HUES64 (cell line): ENCODE data around the gene ARHGAP25.

Source experiments
- H3K27ac ChIP-seq: 2 replicates; pipeline ENCODE4 v1.7.0; 2013; ENCODE audit warnings: low read depth, low read length, inconsistent platforms
- H3K27me3 ChIP-seq: 2 replicates; pipeline ENCODE4 v1.6.1; 2013; ENCODE audit warnings: mild to moderate bottlenecking, low read length; ENCODE audit not compliant: insufficient read depth
- H3K36me3 ChIP-seq: 2 replicates; pipeline ENCODE4 v1.6.1; 2013; ENCODE audit warnings: mild to moderate bottlenecking, low read length; ENCODE audit not compliant: insufficient read depth
- H3K4me1 ChIP-seq: 2 replicates; pipeline ENCODE4 v1.6.1; 2013; ENCODE audit warnings: mild to moderate bottlenecking, low read length, moderate library complexity; ENCODE audit not compliant: insufficient read depth
- H3K4me3 ChIP-seq: 2 replicates; pipeline ENCODE4 v1.5.1; 2013; ENCODE audit warnings: mild to moderate bottlenecking, low read length, moderate library complexity
- H3K9ac ChIP-seq: 2 replicates; pipeline ENCODE4 v1.6.1; 2013; ENCODE audit warnings: mild to moderate bottlenecking, low read depth, low read length
- H3K9me3 ChIP-seq: 2 replicates; pipeline ENCODE4 v1.6.1; 2013; ENCODE audit warnings: low read depth, low read length; ENCODE audit not compliant: insufficient read depth
- WGBS: fragments of 150-250, 120-280 bp; methylation state at CpG from one replicate; pipeline ENCODE4 v1.1.7; 2013; ENCODE audit warnings: missing lambda C conversion rate; 5-methylcytosine and 5-hydroxymethylcytosine counted together

ARHGAP25 gene

GRCh38 chr2:68757081-68757480 is 22.5 kb downstream of the ARHGAP25 start:
- no peaks in the 10 kb centered on the region for H3K27me3 ChIP-seq
- WGBS: 86% methylated on average over 1 of the region's 2 CpGs

GRCh38 chr2:68762100-68762499 is 27.5 kb downstream of the ARHGAP25 start:
- peaks cover 19% of the 10 kb centered on the region for H3K4me1 ChIP-seq
- no peaks in the 10 kb centered on the region for H3K27me3 ChIP-seq
- 90% methylated on average over 2 of the region's 2 CpGs for WGBS
- H3K27ac ChIP-seq: no peak overlapping the region
- no peak overlapping the region for H3K4me3 ChIP-seq
- H3K9me3 ChIP-seq: no peaks in the 10 kb centered on the region; the same call in 1 of the 2 replicates
- no peaks in the 10 kb centered on the region for H3K36me3 ChIP-seq
- H3K9ac ChIP-seq: no peak overlapping the region

More at GRCh38 chr2:68757081-68757480, 22.5 kb downstream of the ARHGAP25 start:
- no peak overlapping the region for H3K4me3 ChIP-seq
- peaks cover 10% of the 10 kb centered on the region for H3K4me1 ChIP-seq
- H3K9ac ChIP-seq: no peak overlapping the region
- no peaks in the 10 kb centered on the region for H3K36me3 ChIP-seq
- no peaks in the 10 kb centered on the region; the same call in 1 of the 2 replicates for H3K9me3 ChIP-seq
- H3K27ac ChIP-seq: no peak overlapping the region

- Histone ChIP-seq H3K9ac (no peak overlapping the region), H3K27me3 (no peaks in the 10 kb centered on the region), H3K9me3 (no peaks in the 10 kb centered on the region), H3K27ac (no peak overlapping the region), H3K4me1 (peaks cover 19% of the 10 kb centered on the region), H3K36me3 (no peaks in the 10 kb centered on the region), H3K4me3 (no peak overlapping the region)
Measured at GRCh38 chr2:68762665-68763064, 28.1 kb downstream of the ARHGAP25 start.

- Histone ChIP-seq H3K4me3 (no peak overlapping the region), H3K36me3 (no peaks in the 10 kb centered on the region), H3K9me3 (no peaks in the 10 kb centered on the region), H3K9ac (no peak overlapping the region), H3K4me1 (peaks cover 19% of the 10 kb centered on the region), H3K27me3 (no peaks in the 10 kb centered on the region), H3K27ac (no peak overlapping the region; the same call in 1 of the 2 replicates)
- WGBS: 77% methylated on average over 6 of the region's 6 CpGs
Measured at GRCh38 chr2:68764041-68764805, 29.6 kb downstream of the ARHGAP25 start.

- no peak overlapping the region for H3K4me3 ChIP-seq
- no peaks in the 10 kb centered on the region for H3K9me3 ChIP-seq
- 86% methylated on average over 5 of the region's 5 CpGs for WGBS
- no peak overlapping the region for H3K9ac ChIP-seq
- no peaks in the 10 kb centered on the region for H3K27me3 ChIP-seq
- H3K36me3 ChIP-seq: no peaks in the 10 kb centered on the region
- peaks cover 25% of the 10 kb centered on the region for H3K4me1 ChIP-seq
- no peak overlapping the region for H3K27ac ChIP-seq
Measured at GRCh38 chr2:68764806-68765311, 30.2 kb downstream of the ARHGAP25 start.

GRCh38 chr2:68765739-68766375 is 31.2 kb downstream of the ARHGAP25 start:
- H3K9ac ChIP-seq: no peak overlapping the region
- 83% methylated on average over 4 of the region's 4 CpGs for WGBS
- H3K27ac ChIP-seq: no peak overlapping the region
- H3K9me3 ChIP-seq: no peaks in the 10 kb centered on the region
- no peaks in the 10 kb centered on the region for H3K36me3 ChIP-seq
- H3K27me3 ChIP-seq: no peaks in the 10 kb centered on the region
- no peak overlapping the region for H3K4me3 ChIP-seq
- peaks cover 25% of the 10 kb centered on the region for H3K4me1 ChIP-seq

GRCh38 chr2:68766376-68766845 is 31.8 kb downstream of the ARHGAP25 start:
- no peaks in the 10 kb centered on the region for H3K9me3 ChIP-seq
- H3K4me1 ChIP-seq: peaks cover 25% of the 10 kb centered on the region
- H3K27ac ChIP-seq: no peak overlapping the region
- H3K27me3 ChIP-seq: no peaks in the 10 kb centered on the region
- no peak overlapping the region for H3K9ac ChIP-seq
- 77% methylated on average over 5 of the region's 5 CpGs for WGBS
- no peak overlapping the region for H3K4me3 ChIP-seq
- H3K36me3 ChIP-seq: no peaks in the 10 kb centered on the region

GRCh38 chr2:68767031-68767961 is 32.7 kb downstream of the ARHGAP25 start:
- Histone ChIP-seq H3K27ac (no peak overlapping the region), H3K36me3 (no peaks in the 10 kb centered on the region), H3K4me3 (no peak overlapping the region), H3K9ac (no peak overlapping the region), H3K4me1 (peaks cover 25% of the 10 kb centered on the region), H3K9me3 (no peaks in the 10 kb centered on the region), H3K27me3 (no peaks in the 10 kb centered on the region)
- 91% methylated on average over 19 of the region's 19 CpGs for WGBS

- no peaks in the 10 kb centered on the region for H3K36me3 ChIP-seq
- H3K27ac ChIP-seq: no peak overlapping the region
- no peak overlapping the region for H3K9ac ChIP-seq
- WGBS: 94% methylated on average over 4 of the region's 4 CpGs
- H3K4me3 ChIP-seq: no peak overlapping the region
- no peaks in the 10 kb centered on the region for H3K9me3 ChIP-seq
- H3K4me1 ChIP-seq: peaks cover 25% of the 10 kb centered on the region
- H3K27me3 ChIP-seq: no peaks in the 10 kb centered on the region
Measured at GRCh38 chr2:68767996-68768395, 33.4 kb downstream of the ARHGAP25 start.

GRCh38 chr2:68768461-68768860 is 33.9 kb downstream of the ARHGAP25 start:
- Histone ChIP-seq H3K9me3 (no peaks in the 10 kb centered on the region), H3K27me3 (no peaks in the 10 kb centered on the region), H3K27ac (no peak overlapping the region), H3K9ac (no peak overlapping the region), H3K4me3 (no peak overlapping the region), H3K4me1 (peaks cover 25% of the 10 kb centered on the region), H3K36me3 (no peaks in the 10 kb centered on the region)
- WGBS: 87% methylated on average over 3 of the region's 3 CpGs
